Measurements from ENCODE around the gene TMC3.

GRCh38 chr15:81282911-81283310 is 91.1 kb downstream of the TMC3 start:
- TF ChIP-seq POLR2A (IDR thresholded peaks at IDR 0.05; ENCODE audit: low read depth, low read length) = no peak
- no peak for TF ChIP-seq POLR2AphosphoS5 (IDR thresholded peaks at IDR 0.05; ENCODE audit: low read depth, low read length)

All from GM12892 (cell line).